ENCODE measurements around the gene SENP5.
"Not testable (repeated sequence)": the region's sequence is repeated elsewhere in the genome, so short reads cannot be mapped to it uniquely, and the experiment has no call there.

The SENP5 gene

DNA sequence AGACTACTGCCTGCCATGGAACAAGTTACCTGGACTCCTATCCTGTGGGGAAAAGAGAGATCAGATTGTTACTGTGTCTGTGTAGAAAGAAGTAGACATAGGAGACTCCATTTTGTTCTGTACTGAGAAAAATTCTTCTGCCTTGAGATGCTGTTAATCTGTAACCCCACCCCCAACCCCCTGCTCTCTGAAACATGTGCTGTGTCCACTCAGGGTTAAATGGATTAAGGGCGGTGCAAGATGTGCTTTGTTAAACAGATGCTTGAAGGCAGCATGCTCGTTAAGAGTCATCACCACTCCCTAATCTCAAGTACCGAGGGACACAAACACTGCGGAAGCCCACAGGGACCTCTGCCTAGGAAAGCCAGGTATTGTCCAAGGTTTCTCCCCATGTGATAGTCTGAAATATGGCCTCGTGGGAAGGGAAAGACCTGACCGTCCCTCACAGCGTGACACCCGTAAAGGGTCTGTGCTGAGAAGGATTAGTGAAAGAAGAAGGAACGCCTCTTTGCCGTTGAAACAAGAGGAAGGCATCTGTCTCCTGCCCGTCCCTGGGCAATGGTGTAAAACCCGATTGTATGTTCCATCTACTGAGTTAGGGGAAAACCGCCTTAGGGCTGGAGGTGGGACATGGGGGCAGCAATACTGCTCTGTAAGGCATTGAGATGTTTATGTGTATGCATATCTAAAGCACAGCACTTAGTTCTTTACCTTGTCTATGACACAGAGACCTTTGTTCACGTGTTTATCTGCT is 76.5 kb downstream of the SENP5 start:
- DNase-seq, result not testable (repeated sequence)

DNA sequence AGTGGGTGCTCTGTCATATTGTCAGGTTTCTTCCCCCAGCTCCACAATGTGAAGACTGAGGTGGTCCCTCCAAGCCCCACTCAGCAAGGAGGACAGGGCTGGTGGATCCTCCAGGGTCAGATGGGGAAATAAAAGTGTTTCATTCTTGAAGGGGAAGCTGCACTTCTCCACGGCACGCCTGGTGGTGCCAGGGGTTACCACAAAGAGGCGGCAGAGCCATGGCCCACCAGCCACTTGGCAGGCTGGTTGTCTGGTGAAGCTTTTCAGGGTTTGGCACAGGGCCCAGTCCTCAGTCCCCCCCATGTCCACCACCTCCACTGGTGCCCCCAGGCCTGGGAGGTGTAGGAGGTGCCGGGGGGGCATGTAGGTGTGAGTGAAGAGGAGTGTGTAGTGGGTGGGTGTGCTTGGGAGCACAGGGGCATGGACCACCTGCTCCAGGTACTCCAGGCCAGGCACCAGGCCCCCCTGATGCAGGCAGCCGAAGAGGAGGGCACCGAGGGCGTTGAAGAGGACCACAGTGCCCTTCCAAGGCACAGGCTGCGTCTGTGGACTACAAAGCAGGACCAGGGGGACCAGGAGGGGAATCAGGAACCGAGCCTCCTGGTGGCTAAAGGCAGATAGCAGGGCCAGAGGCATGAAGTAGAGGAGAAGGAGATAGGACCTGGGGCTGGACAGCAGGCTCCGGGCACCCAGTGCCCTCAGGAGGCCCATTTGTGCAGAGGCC is 79.6 kb downstream of the SENP5 start:
- no peak for DNase-seq

DNA sequence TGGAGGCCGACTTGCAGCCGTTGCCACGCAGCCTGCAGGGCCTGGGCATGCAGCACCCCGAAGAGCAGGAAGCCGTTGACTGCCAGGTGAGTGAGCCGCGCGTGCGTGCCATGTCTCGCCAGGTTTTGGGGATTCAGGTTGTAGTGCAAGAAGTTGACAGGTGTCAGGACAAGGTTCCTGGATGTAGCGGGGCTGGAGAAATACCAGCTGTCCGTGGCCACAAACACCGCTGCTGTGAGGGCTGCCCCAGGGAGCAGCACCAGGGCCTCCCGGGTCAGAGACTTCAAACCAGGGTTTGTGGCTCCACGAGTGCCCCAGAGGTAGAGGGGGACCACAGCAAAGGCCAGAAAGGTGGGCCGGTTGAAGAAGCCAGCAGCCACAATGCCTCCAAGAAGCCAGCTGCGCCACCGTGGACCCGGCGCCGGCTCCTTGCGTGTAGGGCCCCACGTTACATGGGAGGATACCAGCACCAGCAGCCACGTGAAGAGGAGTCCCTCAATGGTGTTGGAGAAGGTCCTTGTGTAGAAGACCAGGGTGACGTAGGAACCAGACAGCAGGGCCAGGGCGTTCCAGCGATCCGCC is 80.2 kb downstream of the SENP5 start:
- no peak for DNase-seq

DNA sequence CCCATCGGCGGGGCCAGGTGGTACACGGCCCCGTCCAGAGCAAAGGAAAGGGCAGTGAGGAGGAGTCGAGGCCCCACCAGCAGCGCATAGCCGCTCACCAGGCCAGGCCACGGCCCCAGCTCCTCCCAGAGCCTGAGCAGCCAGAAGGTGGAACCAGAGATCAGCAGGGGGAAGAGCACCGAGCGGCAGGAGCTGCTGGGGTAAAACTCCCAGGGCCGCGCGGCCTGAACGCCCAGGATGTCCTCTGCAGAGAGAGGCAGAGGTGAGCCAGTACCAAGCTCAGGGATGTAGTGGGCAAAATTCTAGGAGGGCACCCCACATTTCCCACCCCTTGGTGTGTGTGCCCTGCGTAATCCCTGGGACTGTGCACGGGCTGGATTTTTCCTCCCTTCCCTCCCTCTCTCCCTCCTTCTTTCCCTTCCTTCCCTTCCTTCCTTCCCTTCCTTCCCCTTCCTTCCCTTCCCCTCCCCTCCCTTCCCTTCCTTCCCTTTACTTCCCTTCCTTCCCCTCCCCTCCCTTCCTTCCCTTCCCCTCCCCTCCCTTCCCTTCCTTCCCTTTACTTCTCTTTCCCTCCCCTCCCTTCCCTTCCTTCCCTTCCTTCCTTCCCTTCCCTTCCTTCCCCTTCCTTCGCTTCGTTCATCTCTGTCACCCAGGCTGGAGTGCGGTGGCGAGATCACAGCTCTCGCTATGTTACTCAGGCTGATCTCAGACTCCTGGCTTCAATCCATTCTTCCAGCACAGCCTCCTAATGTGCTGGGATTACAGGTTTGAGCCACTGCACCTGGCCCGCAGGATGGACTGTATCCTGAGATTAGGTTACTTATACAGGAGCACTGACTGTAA is 80.9 kb downstream of the SENP5 start:
- no peak for DNase-seq

DNA sequence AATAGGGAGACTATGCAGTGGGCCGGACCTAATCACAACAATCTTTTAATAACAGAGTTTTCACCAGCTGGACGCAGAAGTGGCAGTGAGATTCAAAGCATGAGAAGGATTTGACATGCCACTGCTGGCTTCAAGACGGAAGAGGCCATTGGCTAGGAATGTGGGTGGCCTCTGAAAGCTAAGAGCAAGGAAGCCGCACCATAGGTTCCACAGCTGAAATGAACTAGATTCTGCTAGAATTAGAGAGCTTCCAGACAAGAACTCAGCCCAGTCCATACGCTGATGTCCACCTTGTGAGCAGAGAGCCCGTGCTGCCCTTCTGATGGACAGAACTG is 81.5 kb downstream of the SENP5 start:
- DNase-seq, result no peak

DNA sequence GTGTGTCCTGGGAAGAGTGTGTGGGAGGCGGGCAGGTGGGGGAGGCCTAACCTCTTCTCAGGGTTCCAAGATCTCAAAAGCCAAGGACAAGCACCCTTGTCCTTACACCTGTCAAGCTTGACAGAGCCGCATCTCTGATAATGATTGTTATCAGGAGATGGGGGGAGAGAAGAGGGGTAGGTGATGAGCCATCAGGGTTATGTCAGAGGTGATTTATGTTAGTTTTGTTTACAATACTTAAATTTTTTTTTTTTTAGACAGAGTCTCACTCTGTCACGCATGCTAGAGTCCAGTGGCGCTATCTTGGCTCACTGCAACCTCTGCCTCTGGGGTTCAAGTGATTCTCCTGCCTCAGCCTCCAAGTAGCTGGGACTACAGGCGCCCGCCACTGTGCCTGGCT is 82.0 kb downstream of the SENP5 start:
- no peak for DNase-seq

DNA sequence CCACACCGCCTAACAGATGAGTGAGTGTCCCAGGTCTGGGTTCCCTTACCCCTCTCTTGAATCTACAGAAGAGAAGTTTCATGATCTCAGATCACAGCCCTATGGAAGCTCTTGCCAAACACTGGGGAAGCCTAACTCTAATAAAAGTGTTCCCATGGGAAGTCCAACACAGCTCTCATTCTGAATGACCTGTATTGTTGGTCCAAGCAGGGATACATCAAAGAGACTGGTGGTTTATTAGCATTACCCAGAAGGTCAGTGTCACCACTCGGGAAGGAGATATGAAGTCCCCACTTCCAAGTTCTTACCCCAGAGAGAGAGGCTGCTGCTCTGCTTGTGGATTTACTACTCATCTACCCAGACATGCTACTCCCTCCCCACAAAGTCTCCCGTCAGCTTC is 83.7 kb downstream of the SENP5 start:
- DNase-seq, result no peak

DNA sequence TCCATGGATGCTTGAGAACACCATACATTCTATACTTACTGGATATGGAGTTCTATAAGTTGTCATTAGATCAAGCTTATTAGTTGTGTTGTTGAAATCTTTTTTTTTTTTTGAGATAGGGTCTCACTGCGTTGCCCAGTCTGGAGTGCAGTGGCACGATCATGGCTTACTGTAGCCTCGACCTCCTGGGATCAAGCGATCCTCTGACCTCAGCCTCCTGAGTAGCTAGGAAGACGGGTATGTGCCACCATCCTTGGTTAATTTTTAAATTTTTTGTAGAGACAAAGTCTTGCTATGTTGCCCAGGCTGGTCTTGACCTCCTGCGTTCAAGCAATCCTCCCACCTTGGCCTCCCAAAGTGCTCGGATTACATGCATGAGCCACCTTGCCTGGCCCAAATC is 87.1 kb downstream of the SENP5 start:
- DNase-seq, result no peak

DNA sequence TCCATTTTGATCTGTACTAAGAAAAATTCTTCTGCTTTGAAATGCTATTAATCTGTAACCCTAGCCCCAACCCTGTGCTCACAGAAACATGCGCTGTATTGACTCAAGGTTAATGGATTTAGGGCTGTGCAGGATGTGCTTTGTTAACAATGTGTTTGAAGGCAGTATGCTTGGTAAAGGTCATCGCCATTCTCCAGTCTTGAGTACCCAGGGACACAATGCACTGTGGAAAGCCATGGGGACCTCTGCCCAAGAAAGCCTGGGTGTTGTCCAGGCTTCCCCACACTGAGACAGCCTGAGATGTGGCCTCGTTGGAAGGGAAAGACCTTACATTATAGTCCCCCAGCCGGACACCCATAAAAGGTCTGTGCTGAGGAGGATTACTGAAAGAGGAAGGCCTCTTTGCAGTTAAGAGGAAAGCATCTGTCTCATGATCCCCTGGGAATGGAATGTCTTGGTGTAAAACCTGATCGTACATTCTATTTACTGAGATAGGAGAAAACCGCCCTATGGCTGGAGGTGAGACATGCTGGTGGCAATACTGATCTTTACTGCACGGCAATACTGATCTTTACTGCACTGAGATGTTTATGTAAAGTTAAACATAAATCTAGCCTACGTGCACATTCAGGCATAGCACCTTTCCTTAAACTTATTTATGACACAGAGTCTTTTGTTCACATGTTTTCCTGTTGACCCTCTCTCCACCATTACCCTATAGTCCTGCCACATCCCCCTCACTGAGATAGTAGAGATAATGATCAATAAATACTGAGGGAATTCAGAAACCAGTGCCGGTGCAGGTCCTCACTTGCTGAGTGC is 94.6 kb downstream of the SENP5 start:
- no peak for DNase-seq

DNA sequence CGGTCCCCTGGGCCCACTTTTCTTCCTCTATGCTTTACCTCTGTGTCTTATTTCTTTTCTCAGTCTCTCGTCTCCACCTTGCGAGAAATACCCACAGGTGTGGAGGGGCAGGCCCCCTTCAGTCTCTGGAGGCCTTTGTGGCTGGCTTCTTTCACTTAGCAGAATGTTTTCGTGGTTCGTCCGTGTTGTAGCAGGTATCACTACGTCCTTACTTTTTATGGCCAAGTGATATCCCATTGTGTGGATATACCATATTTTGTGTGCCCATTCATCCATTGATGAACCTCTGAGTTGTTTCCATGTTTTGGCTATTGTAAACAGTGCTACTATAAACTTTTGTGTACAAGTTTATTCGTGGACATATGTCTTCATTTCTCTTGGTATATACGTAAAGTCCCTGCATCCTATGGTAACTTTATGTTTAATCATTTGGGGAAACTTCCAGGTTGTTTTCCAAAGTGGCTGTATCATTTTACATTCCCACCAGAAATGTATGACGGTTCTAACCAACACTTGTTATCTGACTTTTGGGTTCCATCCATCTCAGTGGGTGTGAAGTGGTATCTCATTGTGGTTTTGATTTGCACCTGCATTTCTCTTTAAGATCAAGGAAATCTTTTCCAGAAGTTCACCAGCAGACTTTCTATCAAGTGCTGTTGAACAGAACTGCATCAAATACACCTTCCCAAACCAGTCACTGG is 95.4 kb downstream of the SENP5 start:
- DNase-seq, result no peak

DNA sequence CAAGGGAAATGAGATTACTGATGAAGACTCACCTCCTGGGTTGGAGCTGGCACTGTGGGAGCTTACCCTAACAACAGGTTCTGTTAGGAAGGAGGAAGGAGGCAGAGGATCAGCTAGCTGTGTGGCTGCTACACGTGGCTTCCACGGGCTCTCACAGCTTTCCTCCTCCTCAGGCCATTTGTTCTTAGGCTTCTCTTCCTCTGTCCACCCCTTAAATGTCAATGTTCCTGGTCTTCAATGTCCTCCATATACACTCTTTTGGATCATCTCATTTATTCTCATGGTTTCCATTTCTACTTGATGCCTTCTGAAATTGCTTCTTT is 95.9 kb downstream of the SENP5 start:
- DNase-seq, result no peak

DNA sequence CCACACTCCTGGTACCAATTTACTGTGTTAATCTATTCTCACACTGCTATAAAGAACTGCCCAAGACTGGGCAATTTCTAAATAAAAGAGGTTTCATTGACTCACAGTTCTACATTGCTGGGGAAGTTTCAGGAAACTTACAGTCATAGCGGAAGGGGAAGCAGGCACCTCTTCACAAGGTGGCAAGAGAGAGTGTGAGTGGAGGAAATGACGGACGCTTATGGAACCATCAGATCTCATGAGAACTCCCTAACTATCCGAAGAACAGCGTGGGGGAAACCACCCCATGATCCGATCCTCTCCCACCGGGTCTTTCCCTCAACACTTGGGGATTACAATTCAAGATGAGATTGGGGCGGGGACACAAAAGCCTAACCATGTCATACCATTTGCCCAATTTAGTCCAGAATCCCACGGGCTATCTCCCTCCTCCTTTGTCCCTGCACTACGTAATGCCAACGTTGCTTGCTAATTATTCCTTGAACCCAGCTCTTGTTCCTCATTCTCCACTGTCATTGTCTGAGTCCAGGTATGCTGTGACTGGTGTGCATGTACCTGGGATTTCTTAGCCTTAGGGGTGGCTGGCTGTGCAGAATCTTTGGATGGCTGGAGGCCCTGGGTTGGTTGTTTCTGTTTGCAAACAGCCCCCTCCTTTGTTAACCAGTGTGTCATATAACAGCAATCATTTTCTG is 97.5 kb downstream of the SENP5 start:
- DNase-seq, result no peak

DNA sequence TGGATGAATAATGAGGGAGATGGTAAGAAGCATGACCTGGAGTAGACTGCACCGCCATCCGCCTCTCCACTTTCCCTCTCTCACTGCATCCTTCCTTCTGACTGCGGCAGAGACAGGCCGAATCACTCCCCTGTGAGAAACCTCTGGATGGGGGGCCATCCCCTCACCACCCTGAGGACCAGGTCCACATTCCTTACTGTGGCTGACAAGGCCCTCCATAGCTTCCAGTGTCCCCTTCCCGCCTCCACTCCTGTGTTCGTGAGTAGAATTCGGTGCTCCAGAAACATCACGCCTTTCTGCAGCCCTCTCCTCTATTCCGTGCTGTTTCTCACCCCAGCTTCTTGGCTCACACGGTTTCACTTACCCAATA is 98.1 kb downstream of the SENP5 start:
- no peak for DNase-seq

DNA sequence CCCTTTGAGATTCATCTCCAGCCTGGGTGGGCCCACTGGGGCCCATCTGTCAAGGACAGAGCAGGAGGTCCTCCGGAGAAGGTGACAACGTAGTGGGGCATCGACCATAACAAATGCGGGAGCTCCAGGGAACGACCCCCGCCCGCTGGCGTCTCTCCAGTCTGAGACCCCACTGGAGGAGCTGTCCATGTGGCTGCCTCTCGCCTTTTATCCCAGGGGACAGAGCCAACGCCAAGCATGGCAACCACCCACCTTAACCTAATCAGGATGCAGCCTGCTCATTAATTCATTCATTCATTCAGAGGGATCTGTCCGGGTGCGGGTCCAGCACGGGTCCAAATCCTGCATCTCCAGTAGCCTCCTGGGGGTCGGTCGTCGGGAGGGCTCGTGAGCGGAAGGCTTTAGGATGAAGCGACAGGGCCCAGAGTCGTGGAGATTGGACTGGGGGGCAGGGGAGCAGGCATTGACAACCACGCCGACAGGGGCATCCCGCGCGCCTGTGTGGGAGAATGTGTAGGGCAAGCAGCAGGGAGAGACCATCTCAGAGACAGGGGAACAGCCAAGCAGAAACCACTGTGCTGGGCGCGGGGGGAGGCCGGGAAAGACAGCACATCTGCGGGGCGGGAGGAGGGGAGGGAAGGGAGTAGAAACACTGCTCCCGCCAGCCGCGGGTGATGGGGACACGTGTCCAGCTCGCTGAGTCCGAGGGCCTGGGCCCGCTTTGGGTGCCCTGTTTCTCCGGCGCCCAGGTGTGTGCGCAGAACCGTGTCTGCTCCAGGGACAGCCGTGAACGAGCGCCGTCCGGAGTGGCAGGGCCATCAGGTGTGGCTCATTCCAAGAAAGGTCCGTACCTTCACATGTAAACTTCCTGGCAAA is 99.0 kb downstream of the SENP5 start:
- DNase-seq, result no peak

DNA sequence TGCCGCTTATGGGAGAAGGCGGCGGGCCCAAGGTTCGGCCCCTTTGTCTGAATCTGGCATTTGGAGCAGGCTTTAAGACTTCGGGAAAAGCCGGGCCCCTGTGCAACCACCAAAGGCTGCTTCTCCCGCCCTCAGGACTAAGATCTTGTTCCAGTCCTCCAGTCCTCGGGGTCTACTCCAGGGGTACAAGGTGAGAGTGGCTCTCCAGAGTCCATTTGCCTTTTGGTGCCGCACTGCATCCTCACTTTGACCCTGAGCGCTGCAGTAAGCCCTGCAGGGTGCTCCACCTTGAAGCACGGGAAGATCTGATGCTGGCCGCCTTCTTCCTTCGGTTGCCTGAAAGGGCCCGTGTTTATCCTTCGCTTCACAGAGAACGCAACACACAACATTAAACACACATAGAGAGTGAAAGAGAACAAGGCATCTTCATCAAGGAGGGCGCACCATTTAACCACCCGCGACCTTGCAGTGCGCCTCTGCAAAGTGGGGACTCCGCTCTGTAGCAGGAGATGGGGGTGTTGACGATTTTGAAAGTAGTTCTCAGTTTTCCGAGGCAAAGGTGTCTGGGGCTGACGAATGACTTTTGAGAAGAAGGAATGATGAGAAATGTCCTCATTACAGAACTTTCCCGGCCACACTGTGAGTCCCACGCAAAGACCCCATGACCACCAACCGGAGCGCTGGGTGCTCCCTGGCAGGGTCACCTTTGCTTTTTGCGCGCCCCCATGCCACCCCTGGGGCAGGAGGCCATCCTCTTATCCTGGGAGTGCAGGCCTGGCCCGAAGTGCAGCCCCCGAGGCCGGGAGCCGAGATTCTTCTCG is 99.9 kb downstream of the SENP5 start:
- no peak for DNase-seq

DNA sequence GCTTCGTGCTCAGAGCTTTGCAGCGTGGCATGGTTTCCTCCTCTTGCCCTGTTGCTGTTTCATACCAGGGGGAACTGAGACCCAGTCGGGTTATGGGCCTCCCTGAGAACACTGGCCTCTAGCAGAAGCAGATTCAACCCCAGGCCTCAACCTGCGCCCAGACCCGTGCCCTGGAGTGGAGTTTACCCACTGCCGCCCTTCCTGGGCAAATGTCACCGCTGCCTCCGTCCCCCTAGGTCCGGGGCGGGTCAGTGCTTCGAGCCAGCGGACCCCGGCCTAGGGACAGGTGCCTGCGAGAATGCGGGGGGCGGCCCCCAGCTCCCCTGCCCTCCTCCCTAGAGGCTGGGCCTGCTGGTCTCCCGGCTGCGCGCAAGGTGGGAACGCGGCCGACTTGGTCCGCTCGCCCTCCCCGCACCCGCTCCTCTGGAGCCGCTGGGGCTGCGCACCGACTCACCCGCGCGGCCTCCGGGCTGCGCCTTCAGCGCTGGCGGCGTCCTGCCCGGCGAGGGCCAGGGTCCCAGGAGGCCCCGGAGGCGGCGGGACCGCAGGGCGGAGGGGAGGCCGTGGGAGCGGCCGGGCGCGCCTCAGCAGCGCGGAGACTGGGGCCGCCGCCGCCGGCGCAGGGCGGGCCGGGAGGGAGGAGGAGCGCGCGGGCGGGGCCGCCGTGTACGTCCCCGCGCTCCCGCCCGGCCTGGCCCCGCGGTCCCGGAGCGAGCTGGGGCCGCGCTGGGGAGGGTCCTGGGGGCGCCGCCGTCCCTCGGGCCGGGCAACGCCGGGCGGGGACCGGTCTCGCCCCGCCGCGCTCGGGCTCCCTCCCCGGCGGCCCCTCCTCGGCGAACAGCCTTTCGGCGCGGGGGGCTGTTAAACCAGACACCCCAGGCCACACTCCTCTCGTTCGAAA is 100.8 kb downstream of the SENP5 start, which contains the start of gene PIGZ:
PIGZ (minus strand) TSS at position 601 of the 901 bp plus-strand sequence. CDS start 16,802 bp downstream, outside the sequence.
- peak; percentile 44 to 52 for DNase-seq

DNA sequence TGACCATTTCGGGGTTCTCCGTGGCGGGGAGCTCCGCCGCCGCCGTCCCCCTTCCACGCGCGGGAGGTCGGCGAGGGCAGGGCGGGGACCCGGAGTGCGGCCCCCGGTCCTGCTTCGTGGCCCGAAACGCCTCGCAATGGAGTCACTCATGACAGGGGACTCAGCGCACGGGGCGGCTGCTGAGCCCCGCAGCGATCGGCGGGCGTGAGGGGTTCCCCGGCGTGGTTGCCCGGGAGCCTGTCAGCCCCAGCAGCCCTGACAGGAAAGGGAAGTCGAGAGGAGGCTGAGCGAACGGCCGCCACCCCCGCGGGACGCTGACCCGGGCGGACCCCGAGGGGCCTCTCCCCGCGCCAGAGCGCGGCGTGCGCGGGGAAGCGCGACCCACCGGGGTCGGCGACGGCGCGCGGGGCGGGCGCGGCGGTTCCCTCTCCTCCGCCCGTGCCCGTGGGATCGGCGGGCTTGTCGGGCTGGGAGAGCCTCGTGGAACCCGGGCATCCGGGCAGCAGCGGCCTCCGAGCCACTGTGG is 101.5 kb downstream of the SENP5 start:
- DNase-seq, result peak; percentile 55 to 59
